Thoracic aorta (tissue), 2 donors: ENCODE measurements around the gene FMNL1. TPM values are rescaled to one million over a fixed set of nuclear protein-coding genes. Genes with fewer than 3 reads are reported as not detected.

Experiments
- ATAC-seq: fragments of 150-250 bp; one replicate; pipeline ENCODE4 v1.8.0; 2017; ENCODE audit warnings: low read depth; ENCODE audit not compliant: insufficient number of reproducible peaks, low FRiP score
- DNase-seq: peaks from one replicate; pipeline ENCODE4 v3.0.0-alpha.2; 2020; ENCODE audit warnings: low spot score
- H3K27ac ChIP-seq, 2 donors: fragments of 200-600 bp; sonication (generic); 1 replicate in 1 of 2; 2 replicates in 1 of 2; pipeline ENCODE4 v1.5.1; 2016; ENCODE audit warnings: mild to moderate bottlenecking in 2 of 2, moderate library complexity in 2 of 2
- H3K27me3 ChIP-seq: fragments of 200-600 bp; sonication (generic); replicated peaks from 2 replicates; pipeline ENCODE4 v1.6.0; 2016; ENCODE audit warnings: mild to moderate bottlenecking; ENCODE audit not compliant: insufficient read depth
- H3K36me3 ChIP-seq: fragments of 200-600 bp; sonication (generic); one replicate; pipeline ENCODE4 v1.5.1; 2016
- H3K4me1 ChIP-seq, 2 donors: fragments of 200-600 bp; sonication (generic); 1 replicate in 1 of 2; 2 replicates in 1 of 2; pipeline versions ENCODE4 v1.5.1 to v1.6.0; 2016; ENCODE audit warnings: low read depth in 2 of 2, mild to moderate bottlenecking in 1 of 2; ENCODE audit not compliant: control insufficient read depth in 1 of 2
- H3K4me3 ChIP-seq: fragments of 200-600 bp; sonication (generic); 2 replicates; pipeline ENCODE4 v1.5.1; 2016; ENCODE audit warnings: mild to moderate bottlenecking
- H3K9me3 ChIP-seq: fragments of 200-600 bp; sonication (generic); 2 replicates; pipeline ENCODE4 v1.5.1; 2016
- total RNA-seq, 2 donors: library from RNA; depleted of rRNA; stranded (reverse); fragments of >200 nt; gene quantifications; one replicate each; pipeline versions ENCODE4 v1.1.0 to v1.2.3, GENCODE V29; 2016
- TF ChIP-seq, protein P1 (sequence below): fragments of 200-600 bp; sonication (generic); IDR thresholded peaks from one replicate; pipeline ENCODE4 v1.5.1; 2019; ENCODE audit warnings: antibody characterized with exemption

The FMNL1 gene
- total RNA-seq, 2 donors from 2014 or later: 31.4 to 37.2 TPM

DNA sequence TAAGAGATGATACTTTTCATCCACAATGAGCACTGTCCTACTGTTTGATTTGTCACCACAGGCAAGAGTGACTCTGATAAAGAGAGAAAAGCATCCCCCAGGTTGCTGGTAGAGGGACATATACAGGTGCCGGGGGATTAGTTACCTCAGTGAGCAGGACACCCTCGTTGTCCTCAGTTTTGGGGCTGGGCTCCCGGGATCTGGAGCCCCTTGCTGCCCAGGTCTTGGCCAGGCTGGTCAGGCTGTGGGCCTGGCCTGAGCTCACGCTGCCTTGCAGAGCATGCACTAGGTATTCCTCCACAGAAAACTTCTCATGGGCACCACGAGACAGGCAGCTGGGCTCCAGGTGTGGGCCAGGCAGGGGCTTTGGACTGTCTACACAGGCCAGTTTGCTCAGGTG, 64.6 kb downstream of the FMNL1 start:
- Histone ChIP-seq H3K27ac (no peak overlapping the region), H3K36me3 (peaks cover 18% of the 10 kb centered on the region), H3K9me3 (no peaks in the 10 kb centered on the region), H3K4me1 (peaks cover 4 to 38% of the 10 kb centered on the region in 2 donors), H3K4me3 (no peak overlapping the region), H3K27me3 (no peaks in the 10 kb centered on the region)
- DNase-seq (no peak), ATAC-seq (no peak)
- TF ChIP-seq, protein P1, sequence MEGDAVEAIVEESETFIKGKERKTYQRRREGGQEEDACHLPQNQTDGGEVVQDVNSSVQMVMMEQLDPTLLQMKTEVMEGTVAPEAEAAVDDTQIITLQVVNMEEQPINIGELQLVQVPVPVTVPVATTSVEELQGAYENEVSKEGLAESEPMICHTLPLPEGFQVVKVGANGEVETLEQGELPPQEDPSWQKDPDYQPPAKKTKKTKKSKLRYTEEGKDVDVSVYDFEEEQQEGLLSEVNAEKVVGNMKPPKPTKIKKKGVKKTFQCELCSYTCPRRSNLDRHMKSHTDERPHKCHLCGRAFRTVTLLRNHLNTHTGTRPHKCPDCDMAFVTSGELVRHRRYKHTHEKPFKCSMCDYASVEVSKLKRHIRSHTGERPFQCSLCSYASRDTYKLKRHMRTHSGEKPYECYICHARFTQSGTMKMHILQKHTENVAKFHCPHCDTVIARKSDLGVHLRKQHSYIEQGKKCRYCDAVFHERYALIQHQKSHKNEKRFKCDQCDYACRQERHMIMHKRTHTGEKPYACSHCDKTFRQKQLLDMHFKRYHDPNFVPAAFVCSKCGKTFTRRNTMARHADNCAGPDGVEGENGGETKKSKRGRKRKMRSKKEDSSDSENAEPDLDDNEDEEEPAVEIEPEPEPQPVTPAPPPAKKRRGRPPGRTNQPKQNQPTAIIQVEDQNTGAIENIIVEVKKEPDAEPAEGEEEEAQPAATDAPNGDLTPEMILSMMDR: no peak

DNA sequence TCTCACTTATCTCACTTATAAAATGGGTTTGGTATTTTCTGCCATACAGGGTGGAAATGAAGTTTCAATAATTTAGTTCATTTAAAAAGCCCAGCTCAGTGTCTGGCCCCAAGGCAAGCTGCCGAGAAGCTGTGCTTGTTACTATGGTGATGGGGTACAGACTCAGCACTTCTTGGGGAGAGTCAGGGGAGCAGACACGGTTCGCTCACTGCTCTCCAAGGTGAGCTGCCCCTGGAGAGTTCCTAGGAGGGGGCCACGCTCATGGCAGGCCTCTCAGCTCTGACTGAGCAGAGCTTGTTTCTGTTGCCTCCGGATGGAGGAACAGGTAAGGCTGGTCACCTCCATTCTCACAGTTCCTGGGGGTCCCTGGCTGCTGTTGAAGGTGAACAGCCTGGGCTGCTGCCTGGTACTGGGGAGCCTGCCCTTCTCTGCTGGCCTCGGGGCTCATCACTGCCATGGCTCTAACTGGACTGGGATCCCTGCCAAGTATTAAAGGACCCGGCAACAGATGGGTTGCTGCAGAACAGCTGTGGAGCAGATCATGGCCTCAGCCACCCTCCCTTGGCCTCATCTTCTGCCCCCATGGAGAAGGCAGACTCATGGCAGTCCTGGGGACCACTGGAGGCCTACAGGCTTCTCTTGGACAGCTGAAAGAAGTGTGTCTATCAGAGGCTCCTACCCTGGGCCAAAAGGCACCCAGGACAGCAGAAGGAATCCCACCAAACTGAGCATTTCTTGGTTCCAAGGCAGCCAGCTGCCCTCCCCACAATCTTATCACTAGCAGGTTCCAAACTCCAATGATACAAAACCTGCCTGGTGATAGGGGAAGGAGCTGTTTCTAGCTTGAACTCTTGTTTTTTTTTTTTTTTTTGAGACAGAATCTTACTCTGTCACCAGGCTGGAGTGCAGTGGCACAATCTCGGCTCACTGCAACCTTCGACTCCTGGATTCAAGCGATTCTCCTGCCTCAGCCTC, 66.1 kb downstream of the FMNL1 start:
- no peak for DNase-seq
- TF ChIP-seq, protein P1: no peak
- no peak for ATAC-seq
- H3K27me3 ChIP-seq: no peaks in the 10 kb centered on the region
- no peak overlapping the region for H3K4me3 ChIP-seq
- peaks cover 16% of the 10 kb centered on the region for H3K36me3 ChIP-seq
- H3K4me1 ChIP-seq: peaks cover 19 to 53% of the 10 kb centered on the region in 2 donors
- H3K9me3 ChIP-seq: no peaks in the 10 kb centered on the region
- no peak overlapping the region for H3K27ac ChIP-seq

DNA sequence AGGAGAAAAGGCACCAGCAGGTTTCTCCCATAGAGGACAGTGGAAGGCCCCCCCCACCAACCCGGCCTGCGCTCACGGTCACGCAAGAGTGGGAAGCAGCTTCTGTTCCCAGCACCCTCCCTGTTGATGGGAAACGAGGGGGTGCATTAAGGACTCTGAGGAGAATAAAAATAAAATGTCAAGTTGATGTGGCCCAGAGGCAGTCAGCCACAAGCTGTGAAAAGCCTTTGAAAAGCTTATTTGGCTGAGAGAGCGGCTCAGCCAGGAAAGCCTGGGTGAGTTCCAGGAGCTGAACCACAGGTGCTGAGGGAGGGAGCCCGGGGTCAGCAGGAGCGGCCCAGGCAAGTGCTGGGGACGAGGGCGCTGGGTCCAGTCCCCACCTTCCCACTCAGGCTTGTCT, 67.1 kb downstream of the FMNL1 start:
- H3K36me3 ChIP-seq: peaks cover 6% of the 10 kb centered on the region
- TF ChIP-seq, protein P1: no peak
- no peak for DNase-seq

DNA sequence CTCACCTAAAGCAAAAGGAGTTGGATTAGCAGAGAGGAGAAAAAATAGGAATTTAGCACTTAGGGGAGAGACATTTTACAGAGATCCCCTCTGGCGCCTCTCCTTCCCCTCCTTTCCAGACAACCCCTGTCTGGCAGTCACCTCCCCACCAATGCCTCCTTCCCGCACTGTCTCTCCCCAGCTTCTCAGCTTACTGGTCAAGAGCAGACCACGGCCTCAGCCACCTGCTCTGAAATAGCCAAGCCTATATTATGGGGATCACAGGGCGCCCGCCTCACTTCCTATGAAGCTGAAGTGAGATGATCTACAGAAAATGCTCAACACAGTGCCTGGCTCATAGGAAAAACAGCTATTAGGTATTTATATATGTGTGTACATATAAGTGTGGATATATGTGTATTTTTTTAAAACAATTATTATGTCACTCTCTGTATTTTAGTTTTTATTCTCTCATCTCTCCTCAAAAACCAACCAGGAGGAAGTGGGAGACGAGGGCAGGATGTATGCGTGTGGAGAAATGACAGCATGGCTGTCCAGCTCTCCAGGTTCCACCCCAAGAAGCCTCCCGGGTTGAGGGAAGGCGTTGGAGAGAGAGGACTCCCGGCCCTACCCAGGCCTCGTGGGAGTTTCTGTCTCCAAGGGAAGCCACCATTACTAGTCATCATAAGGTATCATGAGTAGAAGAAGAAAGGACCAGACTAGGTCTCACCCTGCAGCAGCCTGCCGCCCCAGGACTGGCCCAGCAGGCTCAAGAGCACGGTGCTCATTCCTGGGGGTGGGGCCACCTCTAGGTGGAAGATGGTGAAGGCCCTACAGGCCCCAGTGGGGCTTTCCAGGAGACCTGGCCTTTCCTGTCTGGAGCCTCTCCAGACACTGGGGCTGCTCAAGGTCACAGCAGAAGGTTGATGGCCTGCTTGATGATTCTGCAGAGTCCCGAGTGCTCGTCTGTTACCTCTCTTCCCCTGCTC, 67.9 kb downstream of the FMNL1 start:
- DNase-seq: no peak
- H3K36me3 ChIP-seq: no peaks in the 10 kb centered on the region
- H3K27ac ChIP-seq: no peak overlapping the region

More for the DNA sequence above, 67.1 kb downstream of the FMNL1 start:
- no peak overlapping the region for H3K4me3 ChIP-seq
- H3K4me1 ChIP-seq: peaks cover 29 to 63% of the 10 kb centered on the region in 2 donors
- no peaks in the 10 kb centered on the region for H3K27me3 ChIP-seq
- no peak overlapping the region for H3K27ac ChIP-seq
- H3K9me3 ChIP-seq: no peaks in the 10 kb centered on the region
- ATAC-seq: no peak

More for the DNA sequence above, 67.9 kb downstream of the FMNL1 start:
- TF ChIP-seq, protein P1: no peak
- Histone ChIP-seq H3K4me3 (no peak overlapping the region), H3K27me3 (no peaks in the 10 kb centered on the region), H3K9me3 (no peaks in the 10 kb centered on the region), H3K4me1 (peaks cover 37 to 71% of the 10 kb centered on the region in 2 donors)
- ATAC-seq: no peak
